SU-DHL-6 (cell line): ENCODE data around the gene KIF1A.

ENCODE experiments used
- H2AFZ ChIP-seq: fragments of 200-600 bp; sonication (generic); 2 replicates; pipeline ENCODE4 v1.6.1; 2014; ENCODE audit warnings: low read depth, mild to moderate bottlenecking, moderate library complexity, mixed read lengths, antibody characterized with exemption, low read length; ENCODE audit not compliant: severe bottlenecking
- H3F3A ChIP-seq: fragments of 200-600 bp; shearing (Covaris generic); 2 replicates; pipeline ENCODE4 v1.6.0; 2016; ENCODE audit warnings: antibody characterized with exemption, mild to moderate bottlenecking; ENCODE audit not compliant: insufficient read depth
- H3K27ac ChIP-seq: fragments of 200-600 bp; sonication (generic); 2 replicates; pipeline ENCODE4 v1.5.1; 2016; ENCODE audit warnings: low read depth, mild to moderate bottlenecking, low read length, moderate library complexity, mixed read lengths
- H3K27me3 ChIP-seq: fragments of 200-600 bp; sonication (generic), shearing (Covaris generic); 2 replicates; pipeline ENCODE4 v1.6.0; 2014; ENCODE audit warnings: mild to moderate bottlenecking, low read length
- H3K36me3 ChIP-seq: fragments of 200-600 bp; sonication (generic); 2 replicates; pipeline ENCODE4 v1.6.1; 2014; ENCODE audit warnings: mild to moderate bottlenecking, low read length, mixed read lengths
- H3K4me2 ChIP-seq: fragments of 300-600, 200-600 bp; shearing (Covaris generic), sonication (generic); 2 replicates; pipeline ENCODE4 v1.6.0; 2014; ENCODE audit warnings: low read length, low read depth, mild to moderate bottlenecking; ENCODE audit not compliant: poor library complexity, severe bottlenecking
- H3K4me3 ChIP-seq: fragments of 200-600 bp; sonication (generic); 2 replicates; pipeline ENCODE4 v1.5.1; 2014; ENCODE audit warnings: antibody characterized with exemption, low read length, mild to moderate bottlenecking, mixed read lengths; ENCODE audit not compliant: insufficient read depth, poor library complexity, severe bottlenecking
- H3K79me2 ChIP-seq: fragments of 200-600 bp; sonication (generic); 2 replicates; pipeline ENCODE4 v1.6.1; 2014; ENCODE audit warnings: mild to moderate bottlenecking, low read length, moderate library complexity; ENCODE audit not compliant: insufficient read depth
- H3K9ac ChIP-seq: fragments of 200-600 bp; sonication (generic); 2 replicates; pipeline ENCODE4 v1.7.0; 2014; ENCODE audit warnings: mild to moderate bottlenecking, low read length
- H3K9me2 ChIP-seq: fragments of 200-600 bp; sonication (generic); replicated peaks from 2 replicates; pipeline ENCODE4 v1.6.1; 2014; ENCODE audit warnings: low read length; ENCODE audit not compliant: insufficient read depth
- H3K9me3 ChIP-seq: fragments of 200-600 bp; sonication (generic); 2 replicates; pipeline ENCODE4 v1.6.1; 2014; ENCODE audit warnings: low read length, mixed read lengths; ENCODE audit not compliant: insufficient read depth
- H4K20me1 ChIP-seq: fragments of 200-600 bp; sonication (generic); 2 replicates; pipeline ENCODE4 v1.6.1; 2014; ENCODE audit warnings: low read depth, mild to moderate bottlenecking, antibody characterized with exemption, low read length, moderate library complexity, mixed read lengths
- EZH2phosphoT487 ChIP-seq: fragments of 200-600 bp; sonication (generic), shearing (Covaris generic); conservative IDR thresholded peaks from 2 replicates; pipeline ENCODE4 v1.6.1; 2018; ENCODE audit warnings: mild to moderate bottlenecking, antibody characterized with exemption, low read length, moderate library complexity, mixed read lengths
- TF ChIP-seq, protein P1 (sequence below): fragments of 200-600 bp; sonication (generic); IDR thresholded peaks from one replicate; pipeline ENCODE4 v1.5.1; 2017; ENCODE audit warnings: antibody characterized with exemption, mild to moderate bottlenecking, low read length, moderate library complexity; ENCODE audit not compliant: insufficient read depth, poor library complexity, severe bottlenecking

The KIF1A gene

DNA sequence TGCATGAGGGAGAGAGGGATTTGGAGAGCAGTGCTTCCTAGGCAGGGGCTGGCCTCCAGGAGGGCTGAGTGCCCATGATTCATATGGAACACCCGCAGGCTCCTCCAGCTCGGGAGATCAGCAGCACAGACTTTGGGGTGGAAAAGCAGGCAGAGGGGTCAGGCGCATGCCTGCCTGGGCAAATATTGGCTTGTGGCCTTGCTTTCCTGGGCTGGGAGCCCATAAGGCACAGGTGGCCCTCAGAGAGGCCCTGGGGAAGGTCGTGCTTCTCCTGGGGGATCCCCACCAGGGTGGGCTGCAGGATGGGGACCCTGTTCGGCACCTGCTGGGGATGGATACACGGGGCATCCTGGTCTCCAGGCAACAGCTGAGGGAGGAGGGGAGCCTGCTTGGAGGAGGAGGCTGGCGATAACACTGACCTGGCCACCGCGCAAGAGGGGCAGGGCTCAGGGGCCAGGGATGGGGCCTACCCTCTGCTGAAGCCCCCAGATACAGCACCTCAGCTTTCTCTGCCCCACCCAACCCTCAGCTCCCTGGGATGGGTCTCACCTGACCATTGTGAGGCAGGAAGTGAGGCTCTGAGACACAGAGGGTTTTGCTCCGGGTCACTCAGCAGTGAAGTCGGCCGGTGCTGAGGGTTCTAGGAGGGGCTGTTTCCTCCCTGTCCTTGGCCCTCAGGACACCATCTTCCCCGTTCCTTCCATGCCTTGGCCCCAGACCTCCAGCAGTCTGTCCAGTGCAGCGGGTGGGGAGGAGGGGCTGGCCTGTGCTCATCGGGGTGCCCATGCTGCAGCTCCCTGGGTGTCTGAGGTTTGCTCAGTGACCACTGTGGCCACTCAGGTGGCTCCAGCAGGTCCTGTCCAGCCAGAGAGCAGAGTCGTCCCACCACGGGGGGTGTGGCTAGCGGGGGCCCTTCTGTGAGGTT lies 116.3 kb downstream of the KIF1A start:
- no peak overlapping the region for H3K4me2 ChIP-seq
- no peaks in the 10 kb centered on the region for H3K79me2 ChIP-seq
- no peak overlapping the region for H3K4me3 ChIP-seq
- H3F3A ChIP-seq: no peaks in the 10 kb centered on the region
- H3K36me3 ChIP-seq: no peaks in the 10 kb centered on the region
- TF ChIP-seq, protein P1, sequence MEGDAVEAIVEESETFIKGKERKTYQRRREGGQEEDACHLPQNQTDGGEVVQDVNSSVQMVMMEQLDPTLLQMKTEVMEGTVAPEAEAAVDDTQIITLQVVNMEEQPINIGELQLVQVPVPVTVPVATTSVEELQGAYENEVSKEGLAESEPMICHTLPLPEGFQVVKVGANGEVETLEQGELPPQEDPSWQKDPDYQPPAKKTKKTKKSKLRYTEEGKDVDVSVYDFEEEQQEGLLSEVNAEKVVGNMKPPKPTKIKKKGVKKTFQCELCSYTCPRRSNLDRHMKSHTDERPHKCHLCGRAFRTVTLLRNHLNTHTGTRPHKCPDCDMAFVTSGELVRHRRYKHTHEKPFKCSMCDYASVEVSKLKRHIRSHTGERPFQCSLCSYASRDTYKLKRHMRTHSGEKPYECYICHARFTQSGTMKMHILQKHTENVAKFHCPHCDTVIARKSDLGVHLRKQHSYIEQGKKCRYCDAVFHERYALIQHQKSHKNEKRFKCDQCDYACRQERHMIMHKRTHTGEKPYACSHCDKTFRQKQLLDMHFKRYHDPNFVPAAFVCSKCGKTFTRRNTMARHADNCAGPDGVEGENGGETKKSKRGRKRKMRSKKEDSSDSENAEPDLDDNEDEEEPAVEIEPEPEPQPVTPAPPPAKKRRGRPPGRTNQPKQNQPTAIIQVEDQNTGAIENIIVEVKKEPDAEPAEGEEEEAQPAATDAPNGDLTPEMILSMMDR: no peak
- TF ChIP-seq EZH2phosphoT487: no peak
- H2AFZ ChIP-seq: no peak overlapping the region
- H3K9ac ChIP-seq: no peak overlapping the region
- no peaks in the 10 kb centered on the region for H3K9me2 ChIP-seq
- H3K27me3 ChIP-seq: no peaks in the 10 kb centered on the region
- H3K9me3 ChIP-seq: no peaks in the 10 kb centered on the region
- no peak overlapping the region for H3K27ac ChIP-seq
- H4K20me1 ChIP-seq: no peaks in the 10 kb centered on the region

DNA sequence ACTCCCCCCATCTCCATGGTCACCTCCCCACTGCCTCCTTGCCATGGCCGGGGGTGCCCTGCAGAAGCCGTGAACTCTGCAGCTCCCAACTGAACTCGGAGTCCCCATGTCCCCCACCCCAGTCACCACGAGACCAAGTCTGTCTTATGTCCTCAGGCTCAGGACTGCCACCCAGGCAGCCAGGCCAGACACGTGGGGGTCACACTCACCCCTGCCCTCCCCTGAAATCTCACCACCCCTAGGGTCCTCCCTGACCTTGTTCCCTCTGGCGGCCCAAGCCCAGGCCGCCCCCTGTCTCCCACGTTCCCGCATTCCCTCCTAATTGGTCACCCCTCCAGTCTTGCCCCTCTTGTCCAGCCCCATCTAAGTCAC lies 117.4 kb downstream of the KIF1A start:
- no peaks in the 10 kb centered on the region for H3K27me3 ChIP-seq
- H3K4me3 ChIP-seq: no peak overlapping the region
- H3F3A ChIP-seq: no peaks in the 10 kb centered on the region
- H3K4me2 ChIP-seq: no peak overlapping the region
- H3K9ac ChIP-seq: no peak overlapping the region
- no peak overlapping the region for H3K27ac ChIP-seq
- no peaks in the 10 kb centered on the region for H4K20me1 ChIP-seq
- no peaks in the 10 kb centered on the region for H3K9me3 ChIP-seq
- H2AFZ ChIP-seq: no peak overlapping the region
- no peaks in the 10 kb centered on the region for H3K79me2 ChIP-seq
- no peak for TF ChIP-seq EZH2phosphoT487
- TF ChIP-seq, protein P1: no peak
- no peaks in the 10 kb centered on the region for H3K9me2 ChIP-seq
- H3K36me3 ChIP-seq: no peaks in the 10 kb centered on the region

DNA sequence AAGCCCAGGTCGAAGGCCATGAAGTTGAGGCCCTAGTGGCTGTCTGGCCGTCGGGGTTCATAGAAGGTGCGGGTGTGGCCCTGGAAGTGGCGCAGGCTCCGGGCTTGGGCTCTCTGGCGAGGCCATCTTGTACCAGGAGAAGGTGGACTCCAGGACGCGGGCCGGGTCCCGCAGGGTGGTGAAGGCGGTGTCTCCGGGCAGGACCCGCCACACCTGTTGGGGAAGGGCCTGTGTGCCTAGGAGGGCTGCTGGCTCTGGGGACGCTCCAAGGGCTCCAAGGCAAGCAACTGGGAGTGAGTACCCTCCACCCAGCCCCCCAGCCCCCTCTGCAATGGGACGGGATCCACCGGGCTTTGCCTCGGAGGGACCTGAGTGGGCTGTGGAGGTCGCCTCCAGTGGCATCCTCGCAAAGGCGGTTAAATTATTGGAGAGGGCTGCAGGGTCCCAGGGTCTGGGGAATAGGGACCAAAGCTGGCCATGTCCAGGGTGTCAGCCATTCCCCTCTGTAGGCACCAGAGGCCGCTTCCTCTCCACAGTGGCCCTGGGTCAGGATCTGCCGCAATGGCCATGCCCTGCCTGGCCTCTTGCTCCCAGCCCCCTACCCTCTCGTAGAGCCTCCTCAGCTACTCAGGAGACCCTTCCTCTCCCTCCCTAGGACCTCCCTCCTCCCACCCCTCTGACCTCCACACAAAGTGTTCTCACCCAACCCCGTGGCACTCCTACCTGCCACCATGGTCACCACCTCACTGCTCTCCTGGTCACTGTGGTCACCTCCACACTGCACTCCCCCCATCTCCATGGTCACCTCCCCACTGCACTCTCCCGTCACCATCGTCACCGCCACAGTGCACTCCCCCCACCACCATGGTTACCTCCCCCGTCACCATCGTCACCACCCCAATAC lies 118.0 kb downstream of the KIF1A start:
- Histone ChIP-seq H3K9ac (no peak overlapping the region), H3K27me3 (no peaks in the 10 kb centered on the region), H3K9me2 (no peaks in the 10 kb centered on the region), H3K79me2 (no peaks in the 10 kb centered on the region), H3F3A (no peaks in the 10 kb centered on the region), H3K36me3 (no peaks in the 10 kb centered on the region), H2AFZ (no peak overlapping the region), H3K9me3 (no peaks in the 10 kb centered on the region), H4K20me1 (no peaks in the 10 kb centered on the region), H3K4me2 (no peak overlapping the region), H3K27ac (no peak overlapping the region), H3K4me3 (no peak overlapping the region)
- TF ChIP-seq, protein P1: no peak
